Eye (tissue), 1 donor: ENCODE data around the gene KIF21A.

ENCODE experiments used
- DNase-seq: peaks from one replicate; pipeline ENCODE4 v3.0.0-alpha.2; 2015

Gene KIF21A

DNA sequence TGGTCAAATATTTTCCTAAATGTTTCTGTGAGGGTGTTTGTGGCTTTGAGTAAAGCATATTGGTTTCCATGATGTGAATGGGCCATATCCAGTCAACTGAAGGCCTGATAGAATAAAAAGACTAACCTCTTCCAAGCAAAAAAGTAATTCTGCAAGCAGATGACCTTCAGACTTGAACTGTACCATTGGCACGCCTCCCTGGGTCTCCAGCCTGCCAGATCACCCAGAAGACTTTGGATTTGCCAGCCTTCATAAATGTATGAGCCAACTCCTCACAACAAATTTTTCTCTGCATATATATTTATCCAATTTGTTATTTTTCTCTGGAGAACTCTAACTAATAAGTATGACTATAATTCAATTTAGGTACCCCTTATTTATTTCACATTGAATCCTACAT lies 190.3 kb downstream of the KIF21A start:
- no peak for DNase-seq
